Measurements from ENCODE around the gene ITLN2.
"Not testable (repeated sequence)": the region's sequence is repeated elsewhere in the genome, so short reads cannot be mapped to it uniquely, and the experiment has no call there.

The ITLN2 gene

DNA sequence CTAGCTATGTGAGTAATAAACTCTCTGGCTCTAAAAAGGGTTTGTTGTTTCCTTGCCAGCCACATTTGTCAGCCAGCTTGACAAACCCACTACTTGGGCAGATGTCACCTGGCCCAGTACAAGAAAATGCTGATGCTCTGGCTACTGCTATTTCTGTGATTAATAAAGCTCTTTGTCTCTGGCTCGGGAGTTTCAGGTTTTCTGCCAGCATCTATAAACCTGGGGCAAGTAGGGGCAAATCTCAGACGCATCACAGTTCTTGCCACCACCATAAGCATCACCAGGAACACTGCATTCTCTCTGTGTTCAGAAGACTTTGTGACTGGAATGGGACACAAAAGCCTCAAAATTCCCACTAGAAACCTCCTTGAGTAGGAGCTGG, 2.5 kb downstream of the ITLN2 start:
- DNase-seq: no peak

DNA sequence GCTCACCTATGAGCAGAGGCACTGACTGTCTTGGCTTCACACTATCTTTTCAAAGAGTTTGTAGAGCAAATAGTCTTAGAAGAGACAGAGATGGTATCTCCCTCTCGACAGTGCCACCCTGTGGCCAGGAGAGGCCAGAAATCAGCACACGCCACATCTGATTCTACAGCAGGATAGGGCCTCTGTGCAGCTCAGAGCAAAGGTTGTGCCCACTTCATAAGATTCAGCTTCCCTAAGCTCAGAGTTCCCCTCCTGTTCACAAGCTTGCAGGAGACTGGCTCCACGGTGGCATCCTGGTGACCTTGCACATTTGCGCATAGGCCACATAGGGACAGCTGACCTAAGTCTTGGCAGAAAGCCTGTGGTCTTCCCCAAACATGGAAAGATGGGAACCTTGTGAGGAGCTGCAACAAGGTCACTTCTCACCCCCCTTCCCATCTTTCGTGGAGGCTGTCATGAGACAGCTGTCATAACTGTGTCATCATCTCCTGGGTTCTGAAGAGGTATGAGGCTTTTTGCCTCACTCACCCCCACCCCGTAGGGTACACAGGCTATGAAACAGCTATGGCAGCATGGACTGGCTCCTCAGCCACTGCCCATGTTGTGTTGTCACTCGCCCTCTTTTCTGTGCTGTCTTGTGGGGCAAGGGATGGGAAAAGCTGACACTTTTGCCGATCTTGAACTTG, 3.0 kb downstream of the ITLN2 start:
- peak; percentile 19 to 87 (median 46) for DNase-seq

DNA sequence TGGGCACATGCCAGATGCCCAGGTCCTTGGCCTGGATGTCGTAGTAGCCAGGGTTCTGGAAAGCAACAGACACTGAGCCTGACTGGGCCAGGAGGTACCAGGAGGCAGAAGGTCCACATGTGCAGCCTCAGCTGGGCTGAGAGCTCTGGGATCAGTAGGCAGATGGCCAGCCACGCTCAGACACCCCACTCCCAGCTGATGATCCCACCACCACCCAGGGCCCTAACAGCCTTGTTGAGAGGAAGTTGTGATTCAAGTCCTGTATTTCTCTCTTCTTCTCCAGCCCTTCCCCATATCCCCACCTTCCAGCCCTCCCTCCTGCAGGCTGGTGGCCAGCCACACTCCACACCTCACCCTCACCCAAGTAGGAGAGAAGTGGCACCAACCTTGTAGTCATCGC, 4.0 kb downstream of the ITLN2 start:
- DNase-seq: no peak

DNA sequence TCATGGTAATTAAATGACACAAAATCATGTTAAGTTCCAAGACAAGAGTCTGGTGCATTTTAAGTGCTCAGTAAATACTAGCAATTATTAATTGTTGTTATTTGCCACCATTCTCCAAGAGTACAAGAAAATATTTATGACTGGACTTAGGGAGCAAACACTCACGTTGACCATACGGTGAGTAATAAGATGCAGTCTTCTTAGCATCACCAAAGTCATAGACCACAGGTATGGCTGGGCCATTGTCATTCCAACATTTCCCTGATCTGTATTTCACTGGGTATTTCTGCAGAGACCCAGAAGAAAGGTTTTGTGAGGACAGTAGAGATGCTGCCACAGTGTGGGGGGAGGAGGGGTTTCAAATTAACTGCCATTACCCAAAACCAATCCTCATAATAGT, 4.7 kb downstream of the ITLN2 start:
- no peak for DNase-seq

DNA sequence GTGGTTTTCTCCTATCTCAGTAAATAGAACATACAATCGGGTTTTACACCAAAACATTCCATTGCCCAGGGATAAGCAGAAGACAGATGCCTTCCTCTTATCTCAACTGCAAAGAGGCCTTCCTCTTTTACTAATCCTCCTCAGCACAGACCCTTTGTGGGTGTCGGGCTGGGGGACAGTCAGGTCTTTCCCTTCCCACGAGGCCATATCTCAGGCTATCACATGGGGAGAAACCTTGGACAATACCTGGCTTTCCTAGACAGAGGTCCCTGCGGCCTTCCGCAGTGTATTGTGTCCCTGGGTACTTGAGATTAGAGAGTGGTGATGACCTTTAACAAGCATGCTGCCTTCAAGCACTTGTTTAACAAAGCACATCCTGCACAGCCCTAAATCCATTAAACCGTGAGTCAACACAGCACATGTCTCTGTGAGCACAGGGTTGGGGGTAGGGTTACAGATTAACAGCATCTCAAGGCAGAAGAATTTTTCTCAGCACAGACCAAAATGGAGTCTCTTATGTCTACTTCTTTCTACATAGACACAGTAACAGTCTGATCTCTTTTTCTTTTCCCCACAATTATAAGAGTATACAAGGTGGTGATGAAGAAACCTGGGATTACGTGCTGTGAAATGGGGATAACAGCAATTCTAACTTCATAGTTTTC, 5.3 kb downstream of the ITLN2 start:
- DNase-seq: not testable (repeated sequence)

DNA sequence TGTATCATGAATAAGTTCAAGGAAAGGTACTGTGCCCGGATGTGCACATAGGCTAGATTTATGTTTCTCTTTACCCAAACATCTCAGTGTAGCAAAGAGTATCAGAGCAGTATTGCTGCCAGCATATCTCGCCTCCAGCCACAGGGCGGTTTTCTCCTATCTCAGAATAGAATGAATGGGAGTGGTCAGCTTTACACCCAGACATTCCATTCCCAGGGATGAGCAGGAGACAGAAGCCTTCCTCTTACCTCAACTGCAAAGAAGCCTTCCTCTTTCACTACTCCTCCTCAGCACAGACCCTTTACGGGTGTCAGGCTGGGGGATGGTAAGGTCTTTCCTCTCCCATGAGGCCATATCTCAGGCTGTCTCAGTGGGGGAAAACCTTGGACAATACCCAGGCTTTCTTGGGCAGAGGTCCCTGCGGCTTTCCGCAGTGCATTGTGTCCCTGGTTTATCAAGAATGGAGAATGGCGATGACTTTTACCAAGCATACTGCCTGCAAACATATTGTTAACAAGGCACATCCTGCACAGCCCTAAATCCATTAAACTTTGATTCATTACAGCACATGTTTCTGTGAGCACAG, 7.3 kb downstream of the ITLN2 start:
- DNase-seq: not testable (repeated sequence)

DNA sequence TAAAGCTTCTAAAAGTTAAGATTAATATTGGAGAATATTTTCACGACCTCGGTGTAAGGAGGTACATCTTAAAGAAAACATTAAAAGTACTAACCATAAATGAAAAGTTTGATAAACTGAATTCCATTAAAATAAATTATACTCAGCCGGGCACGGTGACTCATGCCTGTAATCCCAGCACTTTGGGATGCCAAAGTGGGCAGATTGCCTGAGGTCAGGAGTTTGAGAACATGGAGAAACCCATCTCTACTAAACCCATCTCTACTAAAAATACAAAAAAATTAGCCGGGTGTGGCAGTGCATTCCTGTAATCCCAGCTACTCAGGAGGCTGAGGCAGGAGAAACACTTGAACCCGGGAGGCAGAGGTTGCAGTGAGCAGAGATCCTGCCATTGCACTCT, 8.7 kb downstream of the ITLN2 start:
- DNase-seq: not testable (repeated sequence)

DNA sequence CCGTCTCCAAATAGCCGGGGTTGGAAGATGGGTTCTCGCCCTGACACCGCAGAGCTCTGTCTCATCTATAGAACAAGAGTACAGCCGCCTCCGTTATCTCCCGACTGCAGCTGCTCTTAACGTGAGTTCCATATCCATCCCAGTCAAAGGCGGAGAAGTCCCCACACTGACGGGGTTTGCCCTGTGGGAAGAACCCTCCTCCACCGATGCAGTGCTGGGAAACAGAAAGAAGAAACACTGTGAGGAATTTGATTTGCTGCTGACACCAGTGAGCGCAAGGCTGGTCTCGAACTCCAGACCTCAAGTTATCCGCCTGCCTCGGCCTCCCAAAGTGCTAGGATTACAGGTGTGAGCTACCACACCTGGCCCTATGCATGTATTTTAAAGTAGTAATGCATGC, 9.5 kb downstream of the ITLN2 start:
- DNase-seq: no peak

DNA sequence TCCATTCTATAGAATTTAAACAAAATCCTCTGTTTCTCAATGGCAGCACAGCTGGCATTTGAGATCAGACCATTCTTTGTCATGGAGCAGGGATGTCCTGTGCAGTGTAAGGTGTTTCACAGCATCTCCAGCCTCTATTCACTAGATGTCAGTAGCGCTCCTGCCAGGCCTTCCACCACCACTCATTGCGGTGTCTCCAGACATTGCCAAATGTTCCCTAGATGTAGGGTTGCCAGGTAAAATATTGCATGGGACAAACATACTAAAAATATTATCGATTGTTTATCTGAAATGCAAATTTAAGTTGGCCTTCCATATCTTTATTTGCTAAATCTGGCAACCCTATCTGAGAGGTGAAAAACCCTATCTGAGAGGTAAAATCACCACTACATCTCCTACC, 11.7 kb downstream of the ITLN2 start:
- no peak for DNase-seq

DNA sequence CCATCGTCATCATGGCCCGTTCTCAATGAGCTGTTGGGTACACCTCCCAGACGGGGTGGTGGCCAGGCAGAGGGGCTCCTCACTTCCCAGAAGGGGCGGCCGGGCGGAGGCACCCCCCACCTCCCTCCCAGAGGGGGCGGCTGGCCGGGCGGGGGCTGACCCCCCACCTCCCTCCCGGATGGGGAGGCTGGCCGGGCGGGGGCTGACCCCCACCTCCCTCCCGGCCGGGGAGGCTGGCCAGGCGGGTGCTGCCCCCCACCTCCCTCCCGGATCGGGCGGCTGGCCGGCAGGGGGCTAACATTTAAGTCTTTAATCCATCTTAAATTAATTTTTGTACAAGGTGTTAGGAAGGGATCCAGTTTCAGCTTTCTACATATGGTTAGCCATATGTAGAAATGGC, 17.9 kb downstream of the ITLN2 start:
- DNase-seq: not testable (repeated sequence)

DNA sequence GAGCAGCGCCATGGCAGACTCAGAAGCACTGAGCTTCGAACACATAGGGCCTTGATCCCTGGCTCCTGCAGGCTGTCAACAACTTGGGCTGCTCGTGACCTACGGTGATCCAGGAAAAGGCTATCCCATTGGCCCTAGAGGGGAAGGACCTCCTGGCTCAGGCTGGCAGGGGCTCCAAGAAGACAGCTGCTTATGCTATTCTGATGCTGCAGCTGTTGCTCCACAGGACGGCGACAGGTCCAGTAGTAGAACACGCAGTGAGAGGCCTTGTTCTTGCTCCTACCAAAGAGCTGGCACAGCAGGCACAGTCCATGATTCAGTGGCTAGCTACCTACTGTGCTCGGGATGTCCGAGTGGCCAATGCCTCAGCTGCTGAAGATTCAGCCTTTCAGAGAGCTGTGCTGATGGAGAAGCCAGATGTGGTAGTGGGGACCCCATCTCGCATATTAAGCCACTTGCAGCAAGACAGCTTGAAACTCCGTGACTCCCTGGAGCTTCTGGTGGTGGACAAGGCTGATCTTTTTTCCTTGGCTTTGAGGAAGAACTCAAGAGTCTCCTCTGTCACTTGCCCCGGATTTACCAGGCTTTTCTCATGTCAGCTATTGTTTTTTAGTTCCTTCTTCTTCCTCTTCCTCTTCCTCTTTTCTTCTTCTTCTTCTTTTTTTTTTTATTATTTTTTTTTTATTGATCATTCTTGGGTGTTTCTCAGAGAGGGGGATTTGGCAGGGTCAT, 18.9 kb downstream of the ITLN2 start:
- DNase-seq: no peak

DNA sequence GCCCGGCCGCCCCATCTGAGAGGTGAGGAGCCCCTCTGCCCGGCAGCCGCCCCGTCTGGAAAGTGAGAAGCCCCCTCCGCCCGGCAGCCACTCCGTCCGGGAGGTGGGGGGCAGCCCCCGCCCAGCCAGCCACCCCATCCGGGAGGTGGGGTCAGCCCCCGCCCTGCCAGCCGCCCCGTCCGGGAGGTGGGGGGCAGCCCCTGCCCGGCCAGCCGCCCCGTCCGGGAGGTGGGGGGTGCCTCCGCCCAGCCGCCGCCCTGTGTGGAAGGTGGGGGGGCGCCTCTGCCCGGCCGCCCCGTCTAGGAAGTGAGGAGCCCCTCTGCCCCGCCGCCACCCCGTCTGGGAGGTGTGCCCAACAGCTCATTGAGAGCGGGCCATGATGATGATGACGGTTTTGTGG, 21.3 kb downstream of the ITLN2 start:
- DNase-seq: not testable (repeated sequence)

DNA sequence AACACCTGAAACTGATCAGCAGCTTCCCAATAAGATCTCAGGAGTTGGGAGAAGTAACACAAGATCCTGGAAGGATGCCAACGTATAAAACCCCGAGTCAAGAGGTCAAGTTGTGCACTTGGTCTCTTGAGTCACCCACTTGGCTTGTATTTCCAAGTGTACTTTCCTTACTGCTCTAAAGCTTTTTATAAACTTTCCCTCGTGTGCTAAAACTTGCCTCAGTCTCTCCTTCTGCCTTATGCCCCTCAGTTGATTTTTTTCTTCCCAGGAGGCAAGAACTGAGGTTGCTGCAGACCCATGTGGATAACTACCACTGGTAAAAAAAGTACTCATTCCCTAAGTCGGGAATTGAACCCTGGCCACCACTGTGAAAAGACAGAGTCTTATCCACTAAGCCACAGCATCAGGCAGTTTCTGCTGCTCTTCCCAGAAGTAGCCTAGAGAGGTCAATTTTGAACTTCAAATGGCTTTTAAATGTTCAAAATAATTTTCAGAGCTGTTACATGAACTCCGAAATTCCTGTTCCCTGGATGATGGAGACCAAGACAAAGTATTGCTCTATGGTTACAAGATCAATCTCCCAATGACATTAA, 28.9 kb downstream of the ITLN2 start:
- no peak for DNase-seq

DNA sequence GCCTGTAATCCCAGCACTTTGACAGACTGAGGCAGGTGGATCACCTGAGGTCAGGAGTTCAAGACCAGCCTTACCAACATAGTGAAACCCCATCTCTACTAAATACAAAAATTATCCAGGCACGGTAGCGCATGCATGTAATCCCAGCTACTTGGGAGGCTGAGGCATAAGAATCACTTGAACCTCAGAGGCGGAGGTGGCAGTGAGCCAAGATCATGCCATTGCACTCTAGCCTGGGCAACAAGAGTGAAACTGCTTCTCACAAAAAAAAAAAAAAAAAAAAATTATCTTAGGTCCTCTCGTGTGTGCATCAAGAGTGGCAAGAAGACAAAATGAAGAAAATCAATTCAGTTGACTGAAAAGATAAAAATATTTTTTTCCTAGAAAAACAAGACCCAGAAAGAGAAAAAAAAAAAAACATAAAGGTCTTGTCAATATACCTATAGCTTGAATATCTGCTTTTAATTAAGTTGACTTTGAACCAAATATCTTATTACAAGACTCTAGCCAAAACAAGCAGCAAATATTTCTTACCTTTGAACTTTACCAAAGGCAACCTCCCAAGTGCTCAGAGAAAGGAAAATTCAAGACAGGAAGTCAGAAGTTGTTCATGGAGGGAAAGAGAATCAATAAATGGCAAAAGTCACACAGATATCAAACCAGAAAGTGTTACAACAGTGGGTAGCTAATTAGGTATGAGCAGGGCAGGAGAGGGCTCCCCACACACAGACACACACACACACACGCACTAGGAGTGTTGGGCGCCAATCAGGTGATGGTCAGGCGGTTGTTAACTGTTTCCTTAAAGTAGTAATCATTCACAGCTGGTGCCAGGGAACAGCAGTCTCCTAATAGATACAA, 29.6 kb downstream of the ITLN2 start:
- no peak for DNase-seq

DNA sequence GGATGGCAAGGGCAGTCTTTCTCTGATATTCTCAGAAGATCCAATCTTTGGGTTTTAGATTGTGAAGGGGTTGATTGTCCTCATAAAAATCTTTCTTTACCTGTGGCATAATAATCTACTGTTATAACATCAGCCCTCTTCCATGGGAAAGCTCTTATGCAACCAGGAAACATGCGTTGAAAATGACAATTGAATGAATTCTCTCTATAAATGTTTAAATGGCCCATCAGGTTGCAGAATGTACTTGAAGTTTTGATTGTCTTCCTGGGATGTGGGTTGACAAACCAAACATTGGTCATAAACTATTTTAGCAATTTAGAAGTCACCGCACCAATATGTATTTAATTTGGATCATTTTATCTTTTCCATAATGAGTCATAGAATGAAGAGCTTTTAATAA, 37.9 kb downstream of the ITLN2 start:
- DNase-seq: no peak

DNA sequence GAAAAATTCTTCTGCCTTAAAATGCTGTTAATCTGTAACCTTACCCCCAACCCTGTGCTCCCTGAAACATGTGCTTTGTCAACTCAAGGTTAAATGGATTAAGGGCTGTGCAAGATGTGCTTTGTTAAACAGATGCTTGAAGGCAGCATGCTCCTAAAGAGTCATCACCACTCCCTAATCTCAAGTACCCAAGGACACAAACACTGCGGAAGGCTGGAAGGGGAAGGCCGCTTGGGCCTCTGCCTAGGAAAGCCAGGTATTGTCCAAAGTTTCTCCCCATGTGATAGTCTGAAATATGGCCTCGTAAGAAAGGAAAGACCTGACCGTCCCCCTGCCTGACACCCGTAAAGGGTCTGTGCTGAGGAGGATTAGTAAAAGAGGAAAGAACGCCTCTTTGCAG, 41.4 kb downstream of the ITLN2 start:
- DNase-seq: not testable (repeated sequence)

DNA sequence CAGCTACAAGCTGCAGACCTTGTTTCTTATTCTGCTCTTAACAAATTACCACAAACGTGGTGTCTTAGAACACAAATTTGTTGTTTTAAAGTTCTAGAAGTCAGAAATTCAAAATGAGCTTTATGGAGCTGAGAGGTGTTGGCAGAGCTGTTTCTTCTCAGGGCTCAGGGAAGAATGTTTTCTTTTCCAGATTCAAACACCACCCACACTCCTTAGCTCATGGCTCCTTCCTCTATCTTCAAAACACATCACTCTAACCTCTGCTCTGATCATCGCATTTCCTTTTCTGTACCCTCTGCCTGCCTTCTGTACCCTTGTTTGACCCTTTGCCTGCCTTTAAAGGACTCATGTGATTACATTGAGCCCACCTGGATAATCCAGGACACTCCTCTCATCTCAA, 42.7 kb downstream of the ITLN2 start:
- no peak for DNase-seq

DNA sequence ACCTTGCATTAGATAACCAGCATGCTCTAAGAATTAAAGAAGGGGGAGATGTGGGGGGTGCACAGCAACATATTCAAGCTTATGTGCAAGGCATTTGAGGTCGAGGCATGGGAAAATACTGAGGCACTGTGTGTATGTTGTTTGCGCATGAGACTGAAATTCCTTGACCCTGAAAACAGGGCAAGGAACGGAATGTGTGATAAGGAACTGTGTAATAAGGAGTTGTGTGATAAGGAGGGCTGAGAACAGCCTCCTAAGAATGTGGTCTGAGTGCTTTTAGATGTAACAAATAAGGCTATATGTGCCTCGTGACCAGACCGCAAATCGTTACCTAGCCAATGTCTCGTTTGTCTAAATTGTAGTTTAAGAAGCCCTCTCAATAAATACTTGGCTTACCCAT, 43.2 kb downstream of the ITLN2 start:
- no peak for DNase-seq

DNA sequence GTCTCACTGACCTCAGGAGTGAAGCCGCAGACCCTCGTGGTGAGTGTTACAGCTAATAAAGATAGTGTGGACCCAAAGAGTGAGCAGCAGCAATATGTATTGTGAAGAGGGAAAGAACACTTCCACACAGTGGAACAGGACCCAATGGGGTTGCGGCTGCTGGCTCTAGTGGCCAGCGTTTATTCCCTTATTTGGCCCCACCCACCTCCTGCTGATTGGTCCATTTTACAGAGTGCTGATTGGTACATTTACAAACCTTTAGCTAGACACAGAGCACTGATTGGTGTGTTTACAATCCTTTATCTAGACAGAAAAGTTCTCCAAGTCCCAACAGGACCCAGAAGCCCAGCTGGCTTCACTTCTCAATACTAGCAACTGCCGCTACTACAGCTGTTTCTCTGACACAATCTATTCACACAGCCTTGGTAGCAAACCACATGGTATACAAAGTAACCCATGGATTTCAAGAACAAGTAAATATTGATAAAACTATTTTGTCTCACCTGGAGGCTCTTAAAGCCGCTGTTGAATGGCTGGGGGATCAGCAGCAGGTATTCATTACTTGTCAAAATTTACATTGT, 44.3 kb downstream of the ITLN2 start:
- no peak for DNase-seq

DNA sequence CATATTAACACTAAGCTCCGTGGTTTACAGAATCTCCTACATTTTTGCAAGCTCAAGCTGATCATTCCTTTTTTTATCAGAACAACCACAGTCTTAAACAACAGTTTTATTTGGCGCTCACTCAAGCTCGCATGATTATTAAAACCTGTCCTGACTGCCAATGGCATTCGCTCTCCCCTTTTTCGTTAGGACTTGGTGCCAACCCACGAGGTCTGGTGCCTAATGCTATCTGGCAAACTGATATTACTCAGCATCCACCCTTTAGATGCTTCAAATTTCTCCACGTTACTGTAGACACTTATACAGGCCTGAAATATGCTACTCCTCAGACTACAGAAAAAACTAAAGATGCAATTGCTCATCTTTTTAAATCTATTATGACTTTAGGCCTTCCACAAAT, 46.6 kb downstream of the ITLN2 start:
- DNase-seq: no peak

DNA sequence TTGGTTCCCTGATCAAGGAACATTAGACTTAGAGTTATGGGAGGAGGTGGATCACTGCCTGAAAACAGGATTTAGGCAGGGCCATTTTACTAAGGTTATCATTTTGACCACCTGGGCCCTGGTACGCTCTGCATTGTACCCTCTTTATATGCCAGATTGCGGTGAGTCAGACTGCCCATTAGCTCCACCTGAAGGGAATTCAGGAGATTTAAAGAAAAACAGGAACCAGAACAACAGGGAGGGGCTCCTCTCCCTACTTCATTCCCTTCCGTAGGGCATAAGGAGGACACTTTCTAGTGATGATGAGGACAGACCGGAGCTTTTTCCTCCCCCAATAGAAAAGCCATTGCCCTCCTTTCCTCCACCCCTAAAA, 49.0 kb downstream of the ITLN2 start:
- DNase-seq: no peak
